GM13976 (cell line): ENCODE data around the gene MCTP1.

Source experiments
- DNase-seq: peaks from one replicate; pipeline ENCODE4 v3.0.0; 2012; ENCODE audit warnings: low spot score
- in situ Hi-C: fragments of 300-500 bp; cut with MboI; formaldehyde crosslinking; loops from one replicate; pipeline ENCODE4 v1.12.0; 2022; ENCODE audit warnings: low sequenced_read_pairs, mixed read lengths, inconsistent platforms; ENCODE audit not compliant: unreplicated experiment
- TF ChIP-seq, protein P1 (sequence below): IDR thresholded peaks from 2 replicates; pipeline ENCODE4 v1.5.1; 2012; ENCODE audit warnings: borderline replicate concordance, mild to moderate bottlenecking; ENCODE audit not compliant: insufficient read depth; ENCODE audit errors: extremely low read depth, missing control alignments, control extremely low read depth

MCTP1 gene

DNA sequence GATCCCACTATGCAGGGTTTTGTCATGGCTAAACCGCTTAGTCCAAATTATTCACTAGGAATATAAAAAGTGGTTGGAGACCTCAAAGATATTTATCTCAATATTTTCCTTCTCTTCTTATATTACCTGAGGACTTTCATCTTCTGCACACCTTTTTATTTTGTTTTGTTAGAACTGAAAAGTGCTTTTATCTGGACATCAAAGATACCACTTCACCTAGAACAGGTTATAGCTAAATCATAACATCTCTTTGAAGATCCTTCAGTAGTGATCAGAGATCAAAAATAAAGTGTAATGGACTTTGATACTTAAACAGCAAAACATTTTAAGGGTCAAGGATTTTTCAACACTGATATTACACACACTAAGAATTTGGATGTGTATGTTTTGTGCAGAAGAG is 160.2 kb downstream of the MCTP1 start:
- TF ChIP-seq, protein P1, sequence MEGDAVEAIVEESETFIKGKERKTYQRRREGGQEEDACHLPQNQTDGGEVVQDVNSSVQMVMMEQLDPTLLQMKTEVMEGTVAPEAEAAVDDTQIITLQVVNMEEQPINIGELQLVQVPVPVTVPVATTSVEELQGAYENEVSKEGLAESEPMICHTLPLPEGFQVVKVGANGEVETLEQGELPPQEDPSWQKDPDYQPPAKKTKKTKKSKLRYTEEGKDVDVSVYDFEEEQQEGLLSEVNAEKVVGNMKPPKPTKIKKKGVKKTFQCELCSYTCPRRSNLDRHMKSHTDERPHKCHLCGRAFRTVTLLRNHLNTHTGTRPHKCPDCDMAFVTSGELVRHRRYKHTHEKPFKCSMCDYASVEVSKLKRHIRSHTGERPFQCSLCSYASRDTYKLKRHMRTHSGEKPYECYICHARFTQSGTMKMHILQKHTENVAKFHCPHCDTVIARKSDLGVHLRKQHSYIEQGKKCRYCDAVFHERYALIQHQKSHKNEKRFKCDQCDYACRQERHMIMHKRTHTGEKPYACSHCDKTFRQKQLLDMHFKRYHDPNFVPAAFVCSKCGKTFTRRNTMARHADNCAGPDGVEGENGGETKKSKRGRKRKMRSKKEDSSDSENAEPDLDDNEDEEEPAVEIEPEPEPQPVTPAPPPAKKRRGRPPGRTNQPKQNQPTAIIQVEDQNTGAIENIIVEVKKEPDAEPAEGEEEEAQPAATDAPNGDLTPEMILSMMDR = no peak
- in situ Hi-C loops = no loop called here
- no peak for DNase-seq

DNA sequence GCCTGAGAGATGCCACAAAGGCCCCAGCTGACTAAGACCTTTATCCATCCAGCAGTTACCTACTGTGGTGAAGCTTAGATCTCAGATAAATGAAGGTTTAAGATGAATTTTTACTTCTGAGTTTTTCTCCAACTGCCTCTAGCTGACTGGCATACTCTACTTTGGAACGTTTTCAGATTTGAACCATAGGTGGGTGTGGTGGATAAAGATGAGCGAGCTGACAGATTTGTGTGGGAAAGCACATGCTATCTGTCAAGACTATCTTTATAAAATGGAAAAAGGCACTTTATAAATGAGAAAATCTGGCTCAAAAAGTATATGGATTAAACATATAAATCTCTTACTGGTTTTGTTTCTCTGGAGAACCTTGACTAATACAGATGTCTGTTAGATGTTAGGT is 160.8 kb downstream of the MCTP1 start:
- no peak for DNase-seq
- in situ Hi-C loops = no loop called here
- TF ChIP-seq, protein P1 = no peak

DNA sequence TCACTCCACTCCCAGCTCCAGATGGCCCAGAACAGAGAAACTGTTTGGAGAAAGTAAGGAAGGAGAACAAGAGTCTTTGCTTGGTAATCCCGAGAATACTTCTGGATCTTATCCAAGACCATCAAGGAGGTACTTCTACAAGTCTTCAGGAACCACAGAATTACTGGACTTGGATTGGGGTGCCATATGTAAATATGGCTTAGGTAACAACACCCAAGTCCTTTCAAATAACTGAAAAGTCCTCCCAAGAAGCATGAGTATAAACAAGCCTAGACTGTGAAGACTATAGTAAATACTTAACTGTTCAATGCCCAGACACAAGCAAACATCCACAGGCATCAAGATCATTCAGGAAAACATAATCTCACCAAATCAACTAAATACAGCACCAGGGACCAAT is 170.0 kb downstream of the MCTP1 start:
- TF ChIP-seq, protein P1 = no peak
- in situ Hi-C loops = no loop called here
- no peak for DNase-seq

DNA sequence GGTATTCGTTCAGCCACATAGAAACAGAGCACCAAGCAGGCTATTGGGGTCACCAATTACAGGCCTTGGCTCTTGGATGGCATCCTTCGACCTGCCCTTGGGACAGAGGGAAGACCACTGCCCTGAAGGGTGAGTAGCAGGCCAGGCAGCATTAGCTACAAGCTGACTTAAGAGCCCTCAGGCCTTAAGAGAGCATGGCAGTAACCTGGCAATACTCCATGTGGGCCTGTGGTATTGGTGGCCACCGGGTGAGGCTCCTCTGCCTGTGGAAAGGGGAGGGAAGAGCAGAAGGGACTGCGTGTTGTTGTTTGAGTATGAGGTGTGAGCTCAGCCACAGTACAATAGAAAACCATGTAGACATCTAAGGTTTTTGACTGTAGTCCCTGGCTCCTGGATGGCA is 170.6 kb downstream of the MCTP1 start:
- in situ Hi-C loops = no loop called here
- TF ChIP-seq, protein P1 = no peak
- DNase-seq = no peak

DNA sequence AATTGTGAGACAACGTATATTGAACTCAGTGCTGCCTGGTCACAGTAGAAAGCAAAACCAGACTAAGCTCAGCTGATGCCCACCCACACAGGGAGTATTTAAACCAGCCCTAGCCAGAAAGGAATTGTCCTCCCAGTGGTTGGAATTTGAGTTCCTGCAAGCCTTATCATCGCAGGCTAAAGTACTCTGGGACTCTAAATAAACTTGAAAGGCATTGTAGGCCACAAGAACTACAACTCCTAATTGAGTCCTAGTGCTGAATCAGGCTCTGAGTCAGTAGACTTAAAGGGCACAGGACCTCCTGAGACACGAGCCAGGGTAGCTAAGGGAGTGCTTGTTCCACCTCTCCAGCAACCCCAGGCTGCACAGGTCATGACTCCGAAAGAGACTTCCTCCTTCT is 171.4 kb downstream of the MCTP1 start:
- no peak for DNase-seq
- in situ Hi-C loops = no loop called here
- TF ChIP-seq, protein P1 = no peak

DNA sequence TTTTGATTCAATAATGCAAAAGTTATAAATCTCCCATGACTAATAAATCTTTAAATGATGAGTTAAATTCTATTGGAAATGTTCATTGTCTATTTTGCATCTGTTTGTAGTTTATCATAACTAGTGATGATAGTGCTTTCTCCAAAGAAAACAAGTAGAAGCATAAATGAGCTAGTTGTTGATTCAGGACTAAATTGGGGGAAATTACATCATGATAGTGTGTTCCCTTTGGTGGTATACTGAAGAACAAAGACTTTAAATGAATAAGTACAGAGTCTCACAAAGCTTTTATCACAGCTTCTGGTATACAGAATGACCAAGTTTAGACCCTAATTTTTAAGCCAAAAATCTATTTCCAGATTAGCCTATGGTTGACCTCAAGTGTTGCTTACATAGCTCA is 173.8 kb downstream of the MCTP1 start:
- no peak for DNase-seq
- TF ChIP-seq, protein P1 = no peak
- in situ Hi-C loops = no loop called here

DNA sequence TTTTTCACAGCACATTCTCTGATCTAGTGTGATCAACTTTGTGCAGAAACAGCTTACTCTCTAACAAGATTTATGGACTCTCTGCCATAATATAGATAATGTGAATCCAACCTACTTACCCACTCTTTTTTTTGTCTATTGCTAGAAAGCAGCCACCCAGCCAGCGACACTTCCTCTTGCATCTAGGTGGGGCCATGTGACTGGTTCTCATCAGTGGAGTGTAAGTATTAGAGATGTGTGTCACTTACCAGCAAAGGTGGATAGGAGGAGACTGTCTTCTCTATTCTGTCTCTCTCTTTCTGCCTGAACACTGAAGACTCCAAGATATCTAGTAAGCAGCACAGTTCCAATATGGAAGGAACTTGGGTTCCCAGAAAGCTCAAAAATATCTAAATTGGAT is 174.8 kb downstream of the MCTP1 start:
- DNase-seq = no peak
- TF ChIP-seq, protein P1 = no peak
- in situ Hi-C loops = no loop called here
